NCI-H1092 (cell line): ENCODE measurements around the gene USH1C.

Experiments
- DNase-seq: peaks from one replicate; lab custom pipeline; 2025; lab: John Stamatoyannopoulos, UW

The USH1C gene

DNA sequence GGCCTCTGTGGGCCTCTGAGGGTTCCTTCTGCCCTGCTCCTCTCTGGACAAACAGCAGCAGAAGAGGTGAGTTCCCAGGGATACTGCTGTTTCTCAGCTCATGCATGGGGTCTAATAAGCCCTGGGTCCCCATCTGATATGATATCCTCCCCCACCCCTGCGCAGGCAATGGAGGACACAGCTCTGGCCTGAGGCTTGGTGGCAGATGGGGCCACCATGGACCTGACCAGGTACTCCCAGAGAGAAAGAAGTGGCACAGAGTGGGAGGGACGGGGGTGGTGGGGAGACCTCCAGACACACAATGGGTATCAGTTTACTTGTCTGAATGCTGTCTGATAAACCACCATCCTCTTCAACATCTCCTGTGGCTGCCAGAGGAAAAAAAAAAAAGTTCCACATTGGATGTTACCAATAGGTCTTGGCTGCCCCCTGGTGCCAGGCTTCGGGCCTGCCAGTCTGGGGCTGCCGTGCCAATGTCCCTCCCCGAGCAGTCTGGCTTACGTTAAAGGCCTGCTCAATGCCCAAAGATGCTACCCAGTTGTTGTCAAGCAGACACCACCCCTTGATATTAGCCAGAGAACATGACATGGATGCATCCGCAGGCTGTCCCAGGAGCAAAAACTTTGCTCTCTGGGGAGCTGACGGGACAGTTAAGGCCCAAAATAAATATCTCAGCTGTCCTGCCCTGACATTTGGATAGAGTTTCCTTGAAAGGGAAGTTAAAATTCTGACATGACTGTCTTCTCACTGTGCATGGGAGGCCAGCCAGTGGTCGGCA lies 39.7 kb downstream of the USH1C start:
- peak; percentile 80 for DNase-seq

DNA sequence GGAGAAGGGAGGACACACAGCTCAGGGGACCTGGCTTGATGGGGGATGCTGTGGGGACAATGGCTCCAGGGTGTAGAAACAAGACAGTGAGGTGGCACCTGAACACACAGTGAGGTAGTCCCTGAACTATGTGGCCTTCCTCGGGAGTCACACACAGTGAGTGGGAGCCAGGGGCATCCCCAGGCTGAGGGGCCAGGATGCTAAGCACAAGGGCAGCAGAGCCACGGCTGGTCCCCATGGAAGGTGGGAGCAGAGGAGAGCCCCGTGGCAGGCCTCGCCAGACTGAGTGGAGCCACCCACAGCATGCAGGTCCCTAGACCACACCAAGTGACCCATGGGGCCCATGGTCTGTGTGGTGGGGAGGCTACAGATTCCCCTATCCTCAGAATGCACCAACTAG lies 41.6 kb downstream of the USH1C start:
- DNase-seq: no peak

DNA sequence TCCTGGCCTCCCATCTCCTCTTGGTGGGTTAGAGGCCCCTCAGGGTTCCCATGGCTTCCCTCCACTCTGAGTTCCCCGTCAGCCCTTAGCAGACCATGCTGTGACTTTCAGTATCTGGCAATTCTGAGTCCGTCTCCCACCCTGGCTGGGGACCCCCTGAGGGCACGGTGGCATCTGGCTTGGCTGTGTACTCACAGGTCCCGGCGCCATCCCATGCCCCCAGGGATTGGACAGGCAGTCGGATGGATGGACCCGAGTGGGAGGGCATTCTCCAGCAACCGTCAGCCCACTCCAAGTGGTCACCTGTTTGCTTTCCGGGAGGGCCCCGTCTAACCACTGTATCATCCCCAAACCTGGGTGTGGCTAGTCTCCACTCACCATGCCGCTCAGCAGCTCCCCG lies 43.5 kb downstream of the USH1C start:
- no peak for DNase-seq

DNA sequence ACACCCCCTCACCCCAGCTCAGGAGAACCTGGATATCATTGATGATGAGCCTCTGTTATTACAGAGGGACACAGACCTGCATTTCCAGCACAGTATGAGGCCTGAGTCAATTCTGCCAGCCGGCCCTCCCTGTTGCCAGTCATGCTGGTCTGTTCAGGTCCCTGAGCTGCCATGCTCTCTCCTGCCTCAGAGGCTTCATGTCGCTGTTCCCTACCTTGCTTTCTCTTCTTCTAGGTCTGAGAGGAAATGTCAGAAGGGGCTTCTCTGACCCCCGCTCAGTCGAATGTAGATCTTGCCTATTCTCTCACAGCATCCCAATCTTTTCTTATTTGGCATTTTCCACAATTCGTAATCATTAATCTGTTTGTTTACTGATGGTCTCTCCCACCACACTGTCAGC lies 45.7 kb downstream of the USH1C start:
- no peak for DNase-seq

DNA sequence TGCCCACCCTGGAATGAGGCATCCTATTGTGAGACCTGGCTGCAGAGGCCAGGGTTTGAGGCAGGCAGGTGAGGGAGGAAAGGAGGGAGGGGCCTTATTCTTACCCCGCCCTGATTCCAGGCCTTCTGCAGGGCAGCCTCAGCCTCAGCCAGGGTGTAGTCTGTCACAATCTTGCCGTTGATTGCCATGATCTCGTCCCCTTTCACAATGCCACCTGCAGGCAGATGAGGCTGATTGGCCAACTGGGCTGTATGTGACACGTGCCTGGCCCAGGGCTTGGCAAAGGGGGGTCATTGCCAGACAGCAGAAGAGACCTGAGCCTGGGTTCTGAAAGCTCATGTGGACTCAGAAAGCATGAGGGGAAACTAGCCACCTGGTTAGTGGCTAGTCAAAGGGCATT lies 46.2 kb downstream of the USH1C start:
- DNase-seq: peak; percentile 21

DNA sequence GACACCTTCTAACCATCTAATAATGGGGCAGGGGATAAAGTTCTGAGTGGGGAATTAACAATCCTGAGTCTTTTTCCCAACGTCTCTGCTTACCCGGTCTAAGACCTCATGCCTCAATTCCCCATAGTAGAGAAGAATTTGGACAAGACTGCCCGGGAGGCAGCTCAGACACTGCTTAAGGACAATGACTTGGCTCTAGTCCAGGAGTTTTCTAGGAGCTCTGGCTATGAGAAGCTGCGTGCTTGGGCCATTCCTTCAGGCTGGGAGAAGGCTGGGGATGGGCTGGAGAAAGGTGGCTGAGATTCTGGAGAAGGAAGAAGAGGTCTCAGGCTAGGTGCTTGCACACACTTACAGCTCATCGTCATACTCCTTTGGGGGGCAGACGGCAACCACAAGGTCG lies 47.8 kb downstream of the USH1C start:
- DNase-seq: no peak

DNA sequence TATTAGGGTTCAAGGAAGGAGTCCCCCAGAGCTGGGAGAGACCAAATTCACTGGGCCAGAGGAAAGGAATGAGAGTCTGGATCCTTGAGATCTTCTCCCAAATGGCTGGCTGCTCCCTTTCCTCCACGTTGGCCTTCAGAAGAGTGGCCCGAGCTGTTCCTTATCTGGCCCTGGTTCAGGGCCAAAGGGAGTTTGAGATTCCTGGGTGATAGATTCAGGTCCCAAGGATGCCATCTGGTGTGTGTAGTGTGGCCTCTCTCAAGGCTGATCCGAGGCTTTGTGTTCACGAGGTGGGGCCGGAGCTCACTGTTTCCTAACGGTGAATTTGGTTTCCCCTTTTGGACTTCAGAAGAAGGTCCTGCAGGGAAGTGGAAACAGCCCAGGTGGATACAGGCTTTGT lies 50.2 kb downstream of the USH1C start:
- DNase-seq: no peak

DNA sequence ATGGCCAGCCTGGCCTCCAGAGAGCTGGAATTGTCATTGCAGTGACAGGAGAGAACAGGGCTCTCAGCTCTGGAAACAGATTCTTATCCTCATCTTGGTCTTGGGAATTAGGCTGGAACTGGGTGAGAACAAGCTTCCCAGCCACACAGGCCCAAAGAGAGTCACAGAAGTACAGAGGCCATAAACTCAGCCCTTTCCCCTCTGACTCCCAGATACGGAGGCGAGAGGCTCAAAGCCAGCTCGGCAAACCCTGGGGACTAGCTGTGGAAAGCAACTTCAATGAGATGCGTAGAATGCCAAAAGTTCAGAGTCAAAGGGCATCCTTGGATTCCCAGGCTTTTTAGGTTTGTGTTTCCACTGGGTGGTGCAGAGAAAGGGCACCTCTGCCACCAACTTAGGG lies 53.3 kb downstream of the USH1C start:
- no peak for DNase-seq

DNA sequence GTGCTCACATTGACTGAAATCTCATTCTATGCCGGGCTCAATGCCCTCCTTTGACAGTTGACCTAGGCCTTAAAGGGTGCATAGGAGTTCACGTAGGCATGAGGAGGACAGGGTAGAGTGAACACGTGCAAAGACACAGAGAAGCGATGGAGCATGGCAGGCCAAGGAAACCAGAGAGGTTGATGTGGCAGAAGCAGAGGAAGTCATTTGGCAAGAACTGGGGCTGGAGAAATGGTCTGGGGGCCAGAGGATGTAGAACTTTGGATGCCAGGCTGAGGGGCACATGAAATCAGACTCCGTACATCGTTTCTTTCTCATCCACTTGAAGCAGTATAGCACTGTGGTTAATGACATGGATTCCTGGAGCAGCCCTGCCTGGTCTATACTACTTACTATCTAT lies 54.0 kb downstream of the USH1C start:
- DNase-seq: no peak

DNA sequence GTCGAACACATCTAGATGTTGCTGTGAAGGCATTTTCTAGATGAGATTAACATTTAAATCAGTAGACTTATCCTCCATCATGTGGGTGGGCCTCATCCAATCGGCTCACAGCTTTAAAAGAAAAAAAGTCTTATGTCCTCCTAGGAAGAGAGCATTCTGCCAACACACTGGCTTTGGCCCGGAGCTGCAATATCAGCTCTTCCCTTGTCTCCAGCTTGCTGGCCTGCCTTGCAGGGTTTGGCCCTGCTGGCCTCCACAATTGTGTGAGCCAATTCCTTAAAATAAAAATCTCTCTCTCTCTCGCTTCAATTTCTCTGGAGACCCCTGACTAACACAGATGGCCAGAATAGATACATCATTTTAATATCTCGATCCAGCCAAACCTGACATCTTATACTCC lies 54.5 kb downstream of the USH1C start:
- no peak for DNase-seq

DNA sequence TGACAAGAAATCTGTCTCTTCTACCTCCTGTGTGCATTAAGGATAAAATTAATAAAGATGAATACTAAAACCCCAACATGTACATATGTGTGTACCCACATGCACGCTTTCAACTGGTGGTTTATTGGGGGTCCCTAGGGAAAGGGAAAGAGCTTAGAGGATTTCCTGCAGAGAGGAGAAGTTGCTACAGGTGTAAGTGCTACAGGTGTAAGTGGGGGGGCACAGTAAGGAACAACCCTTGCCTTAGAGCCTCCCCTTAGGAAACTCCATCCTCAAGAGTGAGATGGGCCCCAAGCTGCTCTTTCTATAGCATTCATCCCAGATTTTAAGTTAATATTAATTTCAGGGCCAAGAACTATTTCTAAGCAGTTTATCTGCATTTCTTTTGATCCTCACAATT lies 55.7 kb downstream of the USH1C start:
- DNase-seq: no peak

DNA sequence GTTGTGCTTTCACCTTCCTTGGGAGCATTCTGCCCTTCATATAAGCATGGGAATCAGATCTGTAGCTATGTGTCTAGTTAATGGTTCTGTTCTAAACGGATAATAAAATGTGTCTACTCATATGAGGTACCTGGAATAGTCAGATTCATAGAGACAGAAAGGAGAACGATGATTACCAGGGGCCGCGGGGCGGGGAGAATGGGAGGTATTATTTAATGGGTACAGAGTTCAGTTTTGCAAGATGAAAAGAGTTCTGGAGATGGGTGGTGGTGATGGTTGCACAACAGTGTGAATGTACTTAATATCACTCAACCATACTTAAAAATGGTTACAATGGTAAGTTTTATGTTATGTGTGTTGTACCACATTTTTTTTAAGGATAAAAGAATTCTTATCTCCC lies 57.6 kb downstream of the USH1C start:
- no peak for DNase-seq

DNA sequence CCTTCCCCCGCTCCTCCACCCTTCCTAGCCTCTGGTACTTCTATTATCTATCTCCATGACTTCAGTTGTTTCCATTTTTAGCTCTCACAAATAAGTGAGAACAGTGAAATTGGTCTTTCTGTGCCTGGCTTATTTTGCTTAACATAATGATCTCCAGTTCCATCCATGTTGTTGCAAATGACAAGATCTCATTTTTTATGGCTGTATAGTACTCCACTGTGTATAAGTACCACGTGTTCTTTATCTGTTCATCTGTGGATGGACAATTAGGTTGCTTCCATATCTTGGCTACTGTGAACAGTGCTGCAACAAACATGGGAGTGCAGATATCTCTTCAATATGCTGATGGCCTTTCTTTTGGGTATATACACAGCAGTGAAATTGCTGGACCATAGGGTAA lies 60.7 kb downstream of the USH1C start:
- DNase-seq: no peak

DNA sequence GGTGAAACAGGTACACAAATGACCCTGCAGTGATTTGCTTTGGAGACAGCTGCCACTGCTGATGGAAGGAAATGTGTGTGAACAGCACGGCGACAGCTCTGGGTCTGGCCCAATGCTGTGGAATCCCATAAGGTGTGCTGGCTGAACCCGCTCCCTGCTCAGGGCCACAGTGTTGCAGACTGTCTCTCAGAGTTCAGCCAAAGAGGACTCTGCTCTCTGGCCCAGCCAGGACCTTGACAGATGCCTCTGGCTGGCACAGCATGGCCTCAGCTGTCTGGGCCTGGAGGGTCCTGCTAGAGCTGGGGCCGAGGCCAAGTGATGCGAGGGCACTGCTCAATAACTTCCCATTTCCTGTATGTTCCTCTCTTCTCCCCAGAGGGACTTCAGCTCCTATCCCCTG lies 62.3 kb downstream of the USH1C start:
- no peak for DNase-seq

DNA sequence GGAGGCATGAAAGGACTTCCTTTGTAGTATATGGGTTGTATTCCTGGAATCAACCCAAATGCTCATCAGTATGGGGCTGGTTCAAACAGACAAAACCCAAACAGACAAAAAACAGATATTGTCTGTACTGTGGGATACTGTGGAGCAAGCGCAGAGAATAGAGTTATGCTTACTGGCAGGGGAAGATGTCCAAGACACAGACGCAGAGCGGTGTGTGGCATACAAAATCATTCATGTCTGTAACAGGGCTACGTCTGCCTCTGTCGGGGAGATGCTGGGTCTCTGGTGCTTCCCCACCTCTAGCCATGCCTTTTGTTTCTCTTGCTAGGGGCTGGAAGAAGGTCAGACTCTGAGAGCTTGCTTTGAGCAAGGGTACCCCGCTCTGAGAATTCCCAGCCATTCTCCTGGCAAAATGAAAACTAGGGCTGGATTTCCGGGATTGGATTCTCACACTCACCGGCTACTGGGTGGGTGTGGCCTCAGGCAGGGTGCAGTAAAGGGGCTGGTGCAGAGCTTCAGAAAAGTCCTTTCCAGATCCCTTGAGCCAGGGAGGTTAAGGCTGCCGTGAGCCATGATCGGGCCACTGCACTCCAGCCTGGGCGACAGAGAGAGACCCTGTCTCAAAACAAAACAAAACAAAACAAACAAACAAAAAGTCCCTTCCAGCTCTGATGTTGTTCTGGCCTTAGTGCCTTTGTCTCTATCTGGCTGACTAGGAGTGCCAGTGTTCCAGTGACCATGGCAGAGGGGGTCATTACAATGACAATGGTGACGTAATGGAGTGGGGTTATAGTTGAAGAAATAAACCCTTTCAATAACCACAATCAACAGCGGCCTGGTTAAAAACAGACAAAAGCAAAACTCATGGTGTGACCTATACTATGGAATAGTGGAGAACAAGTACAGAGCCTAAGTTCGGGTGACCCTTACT lies 64.7 kb downstream of the USH1C start:
- peak; percentile 30 for DNase-seq

DNA sequence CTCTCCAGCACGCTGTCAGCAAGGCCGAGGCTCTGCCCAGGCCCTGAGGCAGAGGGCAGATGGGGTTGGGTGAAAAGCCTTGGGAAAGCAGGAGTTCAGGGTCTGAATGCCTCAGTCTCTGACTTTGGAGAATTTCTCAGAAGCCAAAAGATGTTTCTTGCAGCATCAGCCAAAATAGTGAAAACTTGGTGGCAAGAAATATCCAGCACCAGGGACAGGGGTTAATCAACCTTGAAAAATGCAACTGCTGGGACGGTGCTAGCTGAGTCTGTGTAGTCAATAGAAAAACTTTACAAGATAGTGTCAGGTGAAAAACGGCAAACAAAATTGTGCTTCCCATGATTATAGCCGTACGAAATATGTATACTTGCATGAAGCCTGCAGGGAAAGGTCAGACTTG lies 66.1 kb downstream of the USH1C start:
- DNase-seq: no peak

DNA sequence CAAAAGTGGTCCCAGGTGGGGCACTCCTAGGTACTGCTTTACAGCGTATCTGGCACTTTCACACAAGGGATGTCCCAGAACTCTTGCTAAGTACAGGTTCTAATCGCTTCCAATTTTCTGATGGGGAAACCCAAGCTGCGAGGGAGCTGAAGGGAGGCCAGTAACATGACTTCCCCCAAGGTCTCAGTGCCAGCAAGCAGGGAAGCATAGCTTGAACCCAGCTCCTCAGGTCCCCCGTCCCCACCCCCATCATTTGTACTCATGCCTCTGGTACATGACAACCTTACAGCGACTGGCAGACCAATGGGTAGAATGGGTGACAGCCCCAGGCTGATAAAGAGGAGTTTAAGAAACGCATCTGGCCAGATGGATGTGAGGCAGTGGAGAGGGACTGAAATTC lies 66.9 kb downstream of the USH1C start:
- no peak for DNase-seq

DNA sequence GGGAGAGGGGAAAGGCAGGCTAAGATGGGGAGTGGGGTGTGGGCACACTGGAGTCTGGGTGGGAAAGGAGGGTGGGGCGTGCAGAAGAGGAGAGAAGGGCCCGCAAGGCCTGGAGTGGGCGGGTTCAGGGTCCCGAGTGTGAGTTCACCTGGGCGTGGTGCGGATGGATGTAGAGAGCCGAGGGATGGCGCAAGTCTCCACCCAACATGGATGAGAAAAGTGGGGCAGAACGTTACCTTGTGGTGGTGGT lies 67.2 kb downstream of the USH1C start:
- DNase-seq: no peak

DNA sequence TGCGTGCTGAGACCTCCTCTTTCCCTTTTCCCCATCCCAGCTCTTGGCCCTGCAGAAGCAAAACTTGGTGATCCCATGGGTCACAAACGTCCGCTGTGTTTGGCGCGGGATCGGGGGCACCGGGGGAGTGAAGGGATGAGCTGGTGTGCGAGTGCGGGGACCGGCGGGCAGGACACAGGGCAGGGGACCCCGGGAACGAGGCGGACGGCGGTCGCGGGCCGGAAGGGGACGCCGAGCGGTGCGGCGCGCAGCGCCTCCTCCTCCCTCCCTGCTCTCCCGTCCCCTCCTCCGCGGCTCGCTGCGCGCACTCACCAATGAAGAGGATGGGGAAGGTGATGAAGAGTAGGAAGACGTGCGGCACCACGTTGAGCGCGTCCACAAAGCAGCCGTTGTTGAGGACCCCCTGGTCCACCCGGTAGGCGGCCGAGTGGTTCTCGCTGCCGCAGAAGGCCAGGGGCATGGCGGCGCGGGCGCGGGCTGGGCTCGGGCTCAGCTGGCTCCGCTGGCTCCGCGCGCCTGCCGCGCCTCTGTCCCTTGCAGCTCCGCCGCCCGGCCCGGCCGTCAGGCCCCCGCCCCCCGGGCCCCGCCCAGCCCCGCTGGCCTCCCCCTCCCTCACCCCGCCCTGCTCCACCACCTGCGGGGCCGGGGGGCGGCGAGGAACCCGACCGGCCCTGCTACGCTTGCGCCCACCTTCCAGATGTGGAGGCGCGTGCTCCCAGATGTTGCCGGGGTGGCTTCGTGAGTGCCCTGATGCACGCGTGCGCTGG lies 67.7 kb downstream of the USH1C start, which contains the start of gene ABCC8:
ABCC8 (minus strand) TSS at position 529 of the 767 bp plus-strand sequence; CDS start at position 460, 69 bp downstream.
- peak; percentile 36 for DNase-seq

DNA sequence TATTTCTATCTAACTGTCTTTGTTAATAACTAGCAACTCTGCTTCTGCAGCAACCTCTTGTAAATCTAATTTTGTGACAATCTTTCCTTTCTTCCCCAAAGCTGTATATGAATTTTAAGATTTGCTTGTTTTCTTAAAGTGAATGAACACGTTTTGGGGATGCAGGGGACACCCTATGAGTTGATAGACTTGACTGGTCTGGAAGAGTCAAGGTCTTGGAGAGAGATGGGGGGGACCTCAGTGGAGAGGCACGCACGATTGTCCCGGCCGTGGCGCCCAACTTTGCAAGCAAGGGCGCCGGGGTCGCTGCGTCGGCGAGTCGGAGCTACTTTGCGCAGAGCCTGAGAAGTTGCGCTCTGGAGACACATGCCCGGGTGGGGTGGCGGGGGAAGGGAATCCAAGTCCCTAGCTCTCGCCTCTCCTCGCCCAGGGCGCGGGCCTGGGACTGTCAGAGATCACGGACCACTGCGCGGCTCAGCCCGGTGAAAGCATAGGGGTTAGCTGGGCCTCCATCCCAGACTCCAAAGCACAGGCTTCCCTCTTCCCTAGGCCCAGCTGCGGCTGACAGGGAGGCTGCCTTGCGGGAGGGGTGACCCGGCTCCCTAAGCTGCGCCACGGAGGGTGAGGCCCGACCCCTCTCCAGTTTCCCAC lies 68.4 kb downstream of the USH1C start:
- no peak for DNase-seq

DNA sequence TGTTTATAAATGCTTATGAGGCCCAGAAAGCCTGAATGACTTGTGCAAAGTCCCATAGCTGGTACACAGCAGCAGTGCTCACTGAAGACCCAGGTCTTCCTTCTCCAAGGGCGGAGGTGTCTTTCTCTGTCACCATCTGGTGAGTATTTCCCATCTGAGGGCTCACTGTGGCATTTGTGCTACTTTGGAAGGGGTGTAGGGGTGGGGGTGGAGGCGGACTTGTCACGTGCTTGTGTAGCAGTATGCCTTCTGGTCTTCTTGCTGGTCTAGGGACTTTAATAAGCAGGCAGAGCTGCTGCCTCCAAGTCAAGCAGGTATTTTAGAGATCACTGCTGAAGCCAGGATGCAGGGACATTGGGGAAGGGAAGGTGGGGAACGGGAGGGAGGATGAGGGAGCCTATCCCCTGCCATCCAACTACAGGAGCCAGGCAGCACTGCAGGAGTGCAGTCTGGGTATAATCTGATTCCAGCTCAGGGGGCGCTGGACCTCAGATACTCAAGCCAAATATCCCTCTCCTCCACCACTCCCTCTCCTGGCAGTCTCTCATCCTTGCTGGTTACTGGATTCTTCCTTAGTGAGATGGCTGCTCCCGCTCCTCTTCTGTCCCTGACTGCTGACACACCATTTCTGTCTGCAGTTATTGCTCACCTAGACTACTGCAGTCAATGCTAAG lies 71.0 kb downstream of the USH1C start:
- no peak for DNase-seq

DNA sequence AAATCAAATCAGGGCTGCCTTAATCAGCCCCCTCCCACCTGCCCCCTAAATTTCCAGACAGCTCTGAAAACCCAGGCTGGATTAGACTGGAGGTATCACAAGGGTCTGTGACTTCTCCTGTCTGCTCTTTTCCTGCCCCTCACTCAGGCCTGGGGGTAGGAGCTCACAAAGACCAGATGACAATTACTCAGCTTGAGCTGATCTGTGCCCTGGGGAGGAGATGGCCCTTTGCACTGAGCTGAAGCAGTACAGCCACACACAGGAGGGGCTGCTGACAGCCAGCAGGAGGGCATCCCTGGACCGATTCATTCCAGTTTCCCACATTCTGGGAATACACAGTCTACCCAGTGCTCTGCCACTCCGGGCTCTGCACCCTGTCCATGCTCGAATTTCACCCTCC lies 71.7 kb downstream of the USH1C start:
- DNase-seq: no peak
